GDM1 (cell line): ENCODE data around the gene MYZAP.

Experiments
- DNase-seq: peaks from one replicate; lab custom pipeline; 2025; lab: John Stamatoyannopoulos, UW

The MYZAP gene

DNA sequence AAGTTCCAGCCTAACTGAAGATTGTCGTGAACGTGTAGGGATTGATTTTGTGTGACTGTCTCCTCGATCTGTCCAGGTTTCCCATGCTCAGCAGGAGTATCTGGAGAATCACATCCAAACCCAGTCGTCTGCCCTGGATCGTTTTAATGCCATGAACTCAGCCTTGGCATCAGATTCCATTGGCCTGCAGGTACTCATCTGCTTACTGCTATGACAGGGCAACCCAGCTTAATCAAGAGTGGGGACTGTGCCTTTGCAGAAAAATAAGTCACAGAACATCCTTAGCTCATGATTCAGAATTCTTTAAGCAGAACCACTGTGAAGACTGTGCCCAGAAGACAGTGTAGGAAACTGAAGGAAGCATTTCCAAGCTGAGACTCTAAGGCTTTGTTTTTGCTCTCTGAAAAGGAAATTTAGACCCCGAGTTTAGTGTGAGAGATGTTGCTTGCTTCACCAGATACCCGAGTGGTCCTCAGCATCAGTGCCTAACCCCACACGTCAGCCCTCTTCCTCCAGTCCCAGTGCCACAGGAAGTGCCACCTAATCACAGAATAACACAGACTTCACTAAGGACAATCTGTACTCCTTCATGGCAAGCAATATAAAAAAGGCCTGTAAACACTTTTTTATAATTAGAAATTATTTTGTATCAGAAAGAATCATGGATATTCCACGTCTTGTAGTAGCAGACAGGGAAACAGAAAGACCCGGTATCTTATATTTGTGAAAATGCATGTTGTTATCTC is 34.2 kb downstream of the MYZAP start:
- DNase-seq = no peak

DNA sequence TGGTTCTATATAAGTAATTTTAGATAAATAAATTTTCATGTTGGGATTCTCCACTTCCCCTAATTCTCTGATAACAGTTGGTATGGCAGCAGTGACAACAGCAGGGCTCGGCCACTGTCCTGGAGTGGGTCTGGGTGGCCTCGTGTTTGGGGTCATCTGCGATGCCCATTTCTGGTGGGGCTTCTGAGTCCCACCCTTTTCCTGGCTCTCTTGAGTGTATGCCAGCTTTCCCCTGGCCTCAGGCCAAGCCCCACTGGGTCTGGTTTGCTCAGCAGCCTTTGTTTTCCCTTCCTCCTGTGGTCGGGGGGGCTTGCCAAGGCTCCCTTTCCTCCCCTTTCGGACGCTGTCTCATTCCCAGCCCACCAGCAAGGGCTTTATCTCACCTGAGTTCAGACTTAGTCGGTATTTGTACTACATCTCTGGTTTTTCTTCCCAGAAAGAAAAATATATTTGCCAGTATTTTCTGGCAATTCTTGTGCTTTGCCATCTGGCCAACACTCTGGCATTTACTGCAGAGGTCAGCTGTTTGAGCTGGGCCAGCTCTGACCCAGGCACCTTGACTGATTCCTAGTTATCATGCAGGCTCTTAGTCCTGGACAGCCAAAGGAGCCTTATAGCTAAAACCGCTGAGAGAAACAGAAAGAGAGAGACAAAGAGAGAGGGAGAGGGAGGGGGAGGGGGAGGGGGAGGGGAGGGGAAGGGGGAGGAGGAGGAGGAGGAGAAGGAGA is 35.2 kb downstream of the MYZAP start:
- DNase-seq = no peak

DNA sequence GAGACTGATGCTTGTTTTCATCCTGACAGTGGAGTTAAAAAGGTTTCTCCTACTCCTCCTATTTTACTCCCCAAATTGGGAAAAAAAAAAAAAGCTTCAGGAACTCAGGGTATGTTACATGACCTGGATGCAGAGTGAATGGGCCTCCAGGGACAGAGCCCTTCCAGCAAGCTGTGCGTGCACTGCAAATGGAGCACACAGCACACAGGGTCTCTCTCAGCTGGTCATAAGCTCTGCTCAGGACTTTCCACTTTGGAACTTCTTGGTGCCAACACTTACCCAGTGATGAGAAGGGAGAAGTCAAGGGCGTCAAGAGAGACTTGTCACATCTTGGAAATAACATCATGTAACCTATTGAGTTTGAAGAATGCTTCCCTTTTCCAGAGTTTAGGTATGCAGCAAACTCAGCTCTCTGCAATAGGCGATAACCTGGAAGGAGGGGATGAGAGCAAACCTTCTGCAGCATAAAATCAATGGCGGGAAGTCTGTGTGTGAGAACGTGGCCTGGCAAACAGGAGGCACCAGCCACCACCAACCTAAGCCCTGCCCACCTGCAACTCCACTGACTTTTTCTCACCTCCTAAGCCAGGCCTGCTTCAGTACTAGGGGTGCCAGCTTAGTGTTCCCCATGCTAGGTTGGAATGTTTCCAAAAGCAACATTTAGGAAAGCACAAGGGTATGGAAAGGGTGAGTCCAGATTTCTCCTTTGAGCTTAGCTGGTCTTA is 39.8 kb downstream of the MYZAP start:
- DNase-seq = no peak

DNA sequence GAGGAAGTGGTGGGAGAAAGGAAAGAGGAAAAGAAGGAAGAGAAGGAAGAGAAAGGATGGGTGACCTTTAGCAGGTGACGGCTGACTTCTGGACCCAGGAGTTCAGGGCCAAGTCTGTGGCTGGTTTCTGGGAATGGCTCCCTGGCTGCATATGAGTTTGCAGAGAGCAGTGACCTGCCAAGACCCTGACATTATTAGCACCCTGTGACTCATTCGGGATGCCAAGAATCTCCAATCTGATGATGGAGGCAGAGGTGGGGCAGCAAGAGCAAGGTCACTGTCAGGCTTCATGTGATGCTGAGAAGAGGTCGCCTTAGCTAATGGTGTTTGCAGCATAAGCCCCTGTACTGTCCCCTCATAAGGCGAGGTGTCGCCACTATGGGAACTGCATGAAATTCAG is 42.6 kb downstream of the MYZAP start:
- no peak for DNase-seq

GRCh38 chr15:57635300-57635909 is 43.7 kb downstream of the MYZAP start:
- no peak for DNase-seq

GRCh38 chr15:57637846-57638245 is 46.1 kb downstream of the MYZAP start:
- DNase-seq = no peak

DNA sequence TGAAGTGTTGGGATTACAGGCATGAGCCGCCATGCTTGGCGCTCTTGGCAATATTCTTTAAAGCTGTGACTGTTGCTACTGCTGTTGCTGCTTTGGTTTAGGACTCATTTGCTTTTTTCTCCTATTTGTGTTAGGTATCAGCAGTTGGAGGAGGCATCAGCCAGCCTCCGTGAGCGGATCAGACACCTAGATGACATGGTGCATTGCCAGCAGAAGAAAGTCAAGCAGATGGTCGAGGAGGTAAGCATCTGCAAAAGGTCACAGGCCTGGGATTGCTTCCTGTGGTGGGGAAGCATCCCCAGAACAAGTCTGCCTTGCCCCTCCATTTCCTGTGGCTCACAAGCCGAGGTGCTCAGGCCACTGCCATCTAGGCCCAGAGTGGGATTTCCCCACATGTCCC is 47.6 kb downstream of the MYZAP start:
- DNase-seq = no peak

GRCh38 chr15:57640930-57641682 is 49.4 kb downstream of the MYZAP start:
- no peak for DNase-seq

DNA sequence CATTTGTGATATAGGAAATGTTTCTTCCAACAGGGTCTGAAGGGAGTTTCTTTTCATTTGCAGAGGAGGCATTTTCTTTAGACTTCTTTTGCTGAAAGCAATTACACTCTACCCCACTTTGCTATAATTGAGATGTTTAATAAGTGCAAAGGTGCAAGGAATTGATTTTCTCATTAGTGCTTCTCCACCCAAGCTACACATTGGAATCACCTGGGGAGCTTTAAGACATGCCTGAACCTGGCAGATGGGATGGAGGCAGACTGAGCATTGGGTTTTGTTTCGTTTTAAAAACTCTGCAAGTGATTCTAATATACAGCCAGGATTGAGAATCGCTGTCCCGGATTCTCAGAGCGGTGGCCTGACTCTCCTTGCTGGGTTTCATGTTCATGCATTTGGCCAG is 52.1 kb downstream of the MYZAP start:
- DNase-seq = no peak

- no peak for DNase-seq
Measured at GRCh38 chr15:57646087-57646486, 54.4 kb downstream of the MYZAP start.

DNA sequence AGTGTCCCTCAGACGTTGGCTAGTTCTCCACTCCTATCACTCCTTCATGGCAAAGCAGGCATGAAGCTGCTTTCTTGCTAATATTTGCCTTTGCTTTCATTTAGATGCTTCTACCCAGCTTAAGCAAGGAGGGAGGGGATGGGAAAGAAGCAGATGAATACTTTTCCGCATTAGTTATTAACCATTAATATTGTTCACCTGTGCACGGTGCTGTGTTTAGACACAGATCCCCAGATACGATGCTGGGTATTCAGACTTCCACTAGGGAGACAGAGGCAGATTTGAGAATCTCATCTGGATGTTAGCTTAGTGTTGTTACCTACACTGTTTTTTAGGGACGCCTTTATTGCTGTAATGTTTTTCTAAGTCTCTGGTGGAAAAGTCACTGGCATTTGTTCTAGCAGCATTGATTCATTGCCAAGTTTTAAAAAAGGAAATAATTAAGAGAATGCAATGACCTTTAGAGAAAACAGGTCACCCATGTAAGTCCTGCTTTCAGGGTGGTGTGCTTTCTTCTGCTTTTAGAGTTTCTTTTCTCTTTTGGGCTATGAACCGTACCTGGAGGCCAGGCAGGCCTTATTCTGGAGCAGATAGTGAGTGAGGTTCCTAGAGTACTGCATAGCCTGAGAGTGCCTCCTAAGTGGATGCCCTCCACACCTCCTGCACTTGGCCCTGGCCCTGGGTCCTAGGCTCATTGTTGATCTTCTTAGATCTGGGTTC is 55.5 kb downstream of the MYZAP start:
- no peak for DNase-seq

DNA sequence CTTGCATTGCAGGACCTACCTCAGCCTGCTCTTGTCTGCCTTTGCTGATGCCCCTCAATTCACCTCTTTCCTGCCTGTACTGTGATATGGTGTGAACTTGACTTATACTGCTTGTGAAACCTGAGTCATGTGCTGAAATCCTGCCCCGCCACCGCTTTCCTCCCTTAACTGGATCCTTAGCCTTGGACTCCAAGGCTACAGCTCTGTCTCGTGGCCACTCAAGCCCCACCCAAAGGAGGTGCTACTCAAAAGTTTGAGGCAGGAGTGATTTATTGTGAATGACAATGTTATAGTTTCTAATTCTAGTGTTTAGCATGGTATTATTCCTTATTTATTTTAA is 56.1 kb downstream of the MYZAP start:
- no peak for DNase-seq

- DNase-seq = no peak
Measured at GRCh38 chr15:57649138-57649537, 57.4 kb downstream of the MYZAP start.

- DNase-seq = no peak
Measured at GRCh38 chr15:57651445-57651844, 59.7 kb downstream of the MYZAP start.

DNA sequence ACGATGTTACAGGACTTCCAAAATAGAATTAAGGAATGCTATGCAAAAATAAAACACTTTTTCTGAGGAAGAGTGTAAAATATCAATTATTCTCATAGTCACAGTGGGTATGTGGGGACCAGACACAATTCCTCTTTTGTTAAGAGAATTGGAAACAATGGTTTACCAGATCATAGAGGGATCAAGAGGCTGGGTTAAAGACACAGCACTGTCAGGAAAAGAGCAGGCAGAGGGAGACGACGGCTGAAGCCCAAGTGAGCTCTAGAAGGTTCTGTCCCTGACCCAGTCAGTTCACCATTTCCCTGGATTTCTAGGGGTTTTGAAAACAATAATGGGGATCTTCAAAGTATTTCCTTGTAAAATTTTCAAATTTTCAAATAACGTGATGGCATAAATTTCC is 60.8 kb downstream of the MYZAP start:
- no peak for DNase-seq

GRCh38 chr15:57654153-57654852 is 62.6 kb downstream of the MYZAP start:
- DNase-seq = no peak

GRCh38 chr15:57655053-57655452 is 63.3 kb downstream of the MYZAP start:
- DNase-seq = no peak

DNA sequence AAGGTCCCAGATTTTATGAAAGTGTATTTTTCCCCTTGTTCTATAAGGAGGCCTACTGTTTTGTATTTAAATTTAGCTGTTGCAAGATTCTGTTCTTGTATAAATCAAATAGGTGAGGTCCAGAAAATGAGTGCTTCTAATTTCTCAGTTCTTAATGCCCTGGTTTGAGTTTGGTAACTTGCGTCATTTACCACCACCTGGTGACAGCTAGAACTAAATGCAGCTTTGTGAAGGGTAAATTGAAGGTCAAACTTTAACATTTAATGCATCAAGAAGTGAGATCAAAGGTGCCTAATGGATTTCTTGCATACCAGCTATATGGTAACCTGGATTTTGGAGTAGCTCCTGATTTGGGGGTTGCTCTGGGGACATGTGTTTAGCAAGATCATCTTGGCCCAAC is 64.1 kb downstream of the MYZAP start:
- no peak for DNase-seq

GRCh38 chr15:57656434-57656833 is 64.7 kb downstream of the MYZAP start:
- DNase-seq = no peak

DNA sequence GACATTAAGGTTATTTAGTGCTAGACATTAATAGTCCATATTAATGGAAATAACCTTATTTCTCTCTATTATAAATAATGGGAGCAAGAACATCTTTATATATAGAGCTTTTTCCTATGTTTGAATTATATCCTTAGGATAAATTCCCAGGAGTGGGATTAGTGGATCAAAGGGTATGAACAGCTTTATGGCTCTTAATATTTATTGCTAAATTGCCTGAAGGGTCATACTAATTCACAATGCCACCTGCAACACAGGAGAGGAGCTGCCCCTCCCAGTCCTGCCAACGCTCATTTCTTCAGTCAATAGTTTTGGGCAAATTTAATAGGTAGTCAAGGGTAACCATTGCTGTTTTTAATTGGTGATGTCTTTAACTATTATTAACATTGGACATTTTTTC is 65.9 kb downstream of the MYZAP start:
- no peak for DNase-seq
